SK-N-MC (cell line): ENCODE results near the gene NSFL1C.

ENCODE experiments used
- EZH2 ChIP-seq: fragments of 200-600 bp; sonication (generic); IDR thresholded peaks from one replicate; pipeline ENCODE4 v1.6.1; 2017; ENCODE audit warnings: antibody characterized with exemption
- POLR2AphosphoS5 ChIP-seq: IDR thresholded peaks from 2 replicates; pipeline ENCODE4 v1.6.1; 2012; ENCODE audit warnings: mild to moderate bottlenecking, low read depth, low read length, borderline replicate concordance

DNA sequence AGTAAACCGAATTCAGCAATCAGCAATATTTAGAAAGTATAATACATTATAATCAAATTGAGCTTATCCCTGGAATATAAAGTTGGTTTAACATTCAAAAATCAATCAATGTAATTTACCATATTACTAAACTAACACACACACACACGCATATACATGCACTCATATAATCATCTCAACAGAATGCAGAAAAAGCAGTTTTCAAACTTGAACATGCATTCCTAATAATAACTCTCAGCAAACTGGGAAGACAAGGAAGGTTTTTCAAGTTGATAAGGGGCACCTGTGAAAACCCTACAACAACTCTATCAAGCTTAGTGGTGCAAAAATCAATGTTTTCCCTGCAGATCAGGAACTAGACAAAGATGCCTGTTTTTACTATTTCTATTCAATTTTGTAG, 19.9 kb upstream of the NSFL1C start:
- TF ChIP-seq EZH2 (no peak), POLR2AphosphoS5 (no peak)
